Measurements from ENCODE around the gene CAMSAP1.

The CAMSAP1 gene

DNA sequence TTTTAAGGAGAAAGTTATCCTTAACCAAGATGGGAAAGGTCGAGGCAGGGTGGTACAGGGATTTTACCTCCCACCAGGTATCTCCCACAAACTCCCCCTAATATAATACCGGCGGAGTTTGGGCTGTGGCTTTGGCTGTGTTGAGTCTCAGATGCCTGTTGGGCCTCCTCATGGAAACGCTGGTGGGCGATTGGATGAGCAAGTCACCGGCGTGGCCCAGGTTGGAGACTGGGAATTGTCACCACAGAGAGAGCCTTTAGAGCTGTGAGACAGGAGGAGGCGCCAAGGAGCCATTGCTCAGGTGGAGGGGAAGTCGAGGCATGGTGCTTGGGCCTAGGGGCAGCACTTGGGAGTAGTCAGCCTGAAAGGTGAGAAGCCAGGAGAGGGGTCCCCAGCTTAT, 3.4 kb upstream of the CAMSAP1 start:
- TF ChIP-seq, protein P1, sequence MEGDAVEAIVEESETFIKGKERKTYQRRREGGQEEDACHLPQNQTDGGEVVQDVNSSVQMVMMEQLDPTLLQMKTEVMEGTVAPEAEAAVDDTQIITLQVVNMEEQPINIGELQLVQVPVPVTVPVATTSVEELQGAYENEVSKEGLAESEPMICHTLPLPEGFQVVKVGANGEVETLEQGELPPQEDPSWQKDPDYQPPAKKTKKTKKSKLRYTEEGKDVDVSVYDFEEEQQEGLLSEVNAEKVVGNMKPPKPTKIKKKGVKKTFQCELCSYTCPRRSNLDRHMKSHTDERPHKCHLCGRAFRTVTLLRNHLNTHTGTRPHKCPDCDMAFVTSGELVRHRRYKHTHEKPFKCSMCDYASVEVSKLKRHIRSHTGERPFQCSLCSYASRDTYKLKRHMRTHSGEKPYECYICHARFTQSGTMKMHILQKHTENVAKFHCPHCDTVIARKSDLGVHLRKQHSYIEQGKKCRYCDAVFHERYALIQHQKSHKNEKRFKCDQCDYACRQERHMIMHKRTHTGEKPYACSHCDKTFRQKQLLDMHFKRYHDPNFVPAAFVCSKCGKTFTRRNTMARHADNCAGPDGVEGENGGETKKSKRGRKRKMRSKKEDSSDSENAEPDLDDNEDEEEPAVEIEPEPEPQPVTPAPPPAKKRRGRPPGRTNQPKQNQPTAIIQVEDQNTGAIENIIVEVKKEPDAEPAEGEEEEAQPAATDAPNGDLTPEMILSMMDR (IDR thresholded peaks at IDR 0.05; ENCODE audit: low read depth, low read length, missing control alignments): no peak
- no peak for DNase-seq (ENCODE audit: extremely low read depth, low read depth)
- H3K4me3 ChIP-seq (replicated peaks; ENCODE audit: low read depth, low read length): no peak overlapping the region

DNA sequence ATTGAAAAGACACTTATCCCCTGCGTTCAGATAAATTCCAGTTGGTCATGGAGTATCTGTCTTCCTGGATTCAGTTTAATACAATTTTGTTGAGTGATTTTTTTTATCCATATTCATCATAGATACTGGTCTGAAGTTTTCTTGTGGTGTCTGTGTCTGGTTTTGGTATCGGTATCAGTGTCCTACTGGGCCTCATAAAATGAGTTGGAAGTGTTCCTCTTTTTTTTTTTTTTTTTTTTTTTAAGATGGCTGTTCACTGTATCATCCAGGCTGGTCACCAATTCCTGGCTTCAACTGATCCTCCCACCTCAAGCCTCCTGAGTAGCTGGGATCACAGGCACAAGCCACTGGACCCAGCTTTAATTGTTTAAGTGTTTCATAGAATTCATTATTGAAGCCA, 2.9 kb upstream of the CAMSAP1 start:
- DNase-seq (ENCODE audit: extremely low read depth, low read depth): no peak
- TF ChIP-seq, protein P1 (IDR thresholded peaks at IDR 0.05; ENCODE audit: low read depth, low read length, missing control alignments): no peak
- H3K4me3 ChIP-seq (replicated peaks; ENCODE audit: low read depth, low read length): no peak overlapping the region

DNA sequence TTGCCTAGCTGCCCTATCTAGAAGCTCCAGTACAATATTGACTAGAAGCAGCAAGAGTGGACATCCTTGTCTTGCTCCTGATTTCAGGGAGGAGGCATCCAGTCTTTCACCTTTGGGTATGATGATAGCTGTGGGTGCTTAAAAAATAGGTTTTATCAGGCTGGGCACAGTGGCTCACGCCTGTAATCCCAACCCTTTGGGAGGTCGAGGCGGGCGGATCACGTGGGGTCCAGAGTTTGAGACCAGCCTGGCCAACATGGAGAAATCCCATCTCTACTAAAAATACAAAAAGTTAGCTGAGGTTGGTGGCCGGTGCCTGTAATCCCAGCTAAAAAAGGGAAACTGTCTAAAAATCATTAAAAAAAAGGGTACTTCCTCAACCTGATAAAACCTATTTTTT, 2.0 kb upstream of the CAMSAP1 start:
- H3K4me3 ChIP-seq (replicated peaks; ENCODE audit: low read depth, low read length): no peak overlapping the region
- TF ChIP-seq, protein P1 (IDR thresholded peaks at IDR 0.05; ENCODE audit: low read depth, low read length, missing control alignments): no peak
- DNase-seq (ENCODE audit: extremely low read depth, low read depth): no peak

DNA sequence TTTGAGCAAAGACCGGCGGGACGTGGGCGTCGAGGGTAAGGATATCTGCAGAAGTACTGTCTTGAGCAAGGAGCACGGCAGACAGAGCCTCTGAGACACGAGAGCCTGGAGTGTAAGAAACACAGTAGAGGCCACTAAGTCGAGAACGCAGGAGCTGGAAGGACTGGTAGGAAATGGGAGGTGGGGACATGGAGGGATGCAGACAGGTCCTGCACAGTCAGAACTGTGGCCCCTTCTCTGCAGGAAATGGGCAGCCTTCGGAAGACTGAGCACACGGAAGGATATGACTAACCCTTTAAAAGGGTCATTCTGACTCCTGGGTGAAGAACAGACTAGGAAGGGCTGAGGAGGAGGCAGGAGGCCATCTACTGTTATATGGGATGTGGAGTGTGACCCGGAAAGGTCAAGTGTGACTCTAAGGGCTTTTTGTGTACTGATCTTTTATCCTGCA, 1.4 kb upstream of the CAMSAP1 start:
- TF ChIP-seq, protein P1 (IDR thresholded peaks at IDR 0.05; ENCODE audit: low read depth, low read length, missing control alignments): no peak
- no peak for DNase-seq (ENCODE audit: extremely low read depth, low read depth)
- H3K4me3 ChIP-seq (replicated peaks; ENCODE audit: low read depth, low read length): peak overlapping the region; percentile 65

DNA sequence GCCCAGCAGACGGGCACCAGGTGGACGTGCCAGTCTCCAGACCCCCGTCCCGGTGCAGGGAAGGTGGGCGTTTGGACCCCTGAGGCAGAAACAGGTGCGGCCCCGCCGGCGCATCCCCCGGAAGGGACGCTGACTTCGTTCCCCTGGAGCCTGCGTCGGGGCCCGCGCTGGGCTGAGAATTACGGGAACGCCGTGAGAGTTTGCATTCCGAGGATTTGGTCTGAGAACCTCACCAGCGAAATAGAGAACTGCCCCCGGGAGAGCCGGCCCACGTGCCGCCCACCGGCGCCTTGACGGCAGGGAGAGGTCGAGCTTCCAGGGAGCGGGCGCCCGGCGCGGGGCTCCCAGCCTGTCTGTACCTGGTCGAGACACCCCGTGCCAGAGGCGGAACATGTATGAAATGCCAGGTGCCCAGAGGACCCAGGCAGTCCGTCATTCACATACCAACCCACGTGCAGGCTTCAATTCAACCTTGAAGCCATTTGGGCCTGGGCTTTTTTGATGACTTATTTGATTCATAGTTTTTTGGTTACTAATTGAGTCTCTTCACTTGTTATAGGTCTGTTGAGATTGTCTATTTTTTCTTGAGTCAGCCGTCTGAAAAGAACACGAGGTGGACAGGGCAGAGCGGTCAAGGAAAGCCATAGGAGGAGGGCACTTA, 877 bp upstream of the CAMSAP1 start:
- H3K4me3 ChIP-seq (replicated peaks; ENCODE audit: low read depth, low read length): peak overlapping the region; percentile 65
- DNase-seq (ENCODE audit: extremely low read depth, low read depth): no peak
- TF ChIP-seq, protein P1 (IDR thresholded peaks at IDR 0.05; ENCODE audit: low read depth, low read length, missing control alignments): no peak

DNA sequence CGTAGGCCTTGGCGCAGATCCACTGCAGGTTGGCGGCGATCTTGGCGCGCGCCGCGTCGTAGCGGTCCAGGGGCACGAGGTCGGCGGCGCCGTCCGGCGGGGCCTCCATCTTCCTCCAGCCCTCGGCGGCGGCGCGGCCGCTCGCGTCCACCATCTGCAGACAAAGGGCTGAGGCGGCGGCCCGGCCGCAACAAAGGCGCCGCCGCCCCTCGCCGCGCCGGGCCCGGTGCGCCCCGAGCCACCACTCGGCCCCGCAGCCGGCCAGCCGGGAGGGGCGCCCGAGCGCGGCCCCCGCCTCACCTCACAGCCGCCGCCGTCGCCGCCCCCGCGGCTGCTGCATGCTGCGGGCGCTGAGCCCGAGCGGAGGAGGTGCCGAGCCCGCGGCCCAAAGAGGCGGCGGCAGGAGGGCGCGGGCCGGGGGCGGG, 328 bp downstream of the CAMSAP1 start:
- no peak for DNase-seq (ENCODE audit: extremely low read depth, low read depth)
- H3K4me3 ChIP-seq (replicated peaks; ENCODE audit: low read depth, low read length): peak overlapping the region; percentile 50
- TF ChIP-seq, protein P1 (IDR thresholded peaks at IDR 0.05; ENCODE audit: low read depth, low read length, missing control alignments): no peak

Measured in HFF-Myc (cell line).